GM04504 (cell line): Measurements from ENCODE around the gene MYO9B.

Experiments used
- DNase-seq: peaks from one replicate; pipeline ENCODE4 v3.0.0-alpha.2; 2012; ENCODE audit warnings: low read depth

Gene MYO9B

GRCh38 chr19:17060802-17061201 lies 14.8 kb upstream of the MYO9B start:
- DNase-seq: no peak

- no peak for DNase-seq
Observed at GRCh38 chr19:17061205-17061604, 14.4 kb upstream of the MYO9B start.

GRCh38 chr19:17061691-17062090 lies 13.9 kb upstream of the MYO9B start:
- no peak for DNase-seq

- no peak for DNase-seq
Observed at GRCh38 chr19:17063428-17063827, 12.1 kb upstream of the MYO9B start.

- no peak for DNase-seq
Observed at GRCh38 chr19:17069193-17069592, 6.4 kb upstream of the MYO9B start.

GRCh38 chr19:17070421-17070820 lies 5.2 kb upstream of the MYO9B start:
- DNase-seq: no peak

GRCh38 chr19:17070912-17071311 lies 4.7 kb upstream of the MYO9B start:
- no peak for DNase-seq

- no peak for DNase-seq
Observed at GRCh38 chr19:17073869-17074633, 1.5 kb upstream of the MYO9B start.

- DNase-seq: no peak
Observed at GRCh38 chr19:17074634-17075034, 943 bp upstream of the MYO9B start.

- DNase-seq: no peak
Observed at GRCh38 chr19:17075864-17076542, 426 bp downstream of the MYO9B start.

- DNase-seq: no peak
Observed at GRCh38 chr19:17076543-17076991, 990 bp downstream of the MYO9B start.

GRCh38 chr19:17077447-17078028 lies 2.0 kb downstream of the MYO9B start:
- DNase-seq: no peak

- no peak for DNase-seq
Observed at GRCh38 chr19:17078036-17078919, 2.7 kb downstream of the MYO9B start.

- DNase-seq: no peak
Observed at GRCh38 chr19:17078920-17079709, 3.5 kb downstream of the MYO9B start.

- DNase-seq: peak; percentile 97
Observed at GRCh38 chr19:17079710-17080439, 4.3 kb downstream of the MYO9B start.

GRCh38 chr19:17080440-17080801 lies 4.8 kb downstream of the MYO9B start:
- DNase-seq: no peak

GRCh38 chr19:17081672-17082630 lies 6.4 kb downstream of the MYO9B start:
- no peak for DNase-seq

- DNase-seq: no peak
Observed at GRCh38 chr19:17086120-17086519, 10.5 kb downstream of the MYO9B start.

GRCh38 chr19:17086834-17087233 lies 11.3 kb downstream of the MYO9B start:
- DNase-seq: no peak

GRCh38 chr19:17088552-17088951 lies 13.0 kb downstream of the MYO9B start:
- DNase-seq: no peak
